ENCODE measurements around the gene RIN3.

- TF ChIP-seq EP300 (IDR thresholded peaks at IDR 0.05) (no peak), CTCF (IDR thresholded peaks at IDR 0.05) (no peak)
Observed at GRCh38 chr14:92525322-92526095, 11.9 kb downstream of the RIN3 start.
